ENCODE measurements around the gene OR52N2. TPM values are rescaled to one million over a fixed set of nuclear protein-coding genes. Genes with fewer than 3 reads are reported as not detected.

The OR52N2 gene
- total RNA-seq, 1 donor from 2014 or later: not detected

- DNase-seq (ENCODE audit: low spot score): no peak
- H3K4me3 Mint-ChIP-seq (ENCODE audit: unreplicated experiment): no peak overlapping the region
- peaks cover 6% of the 10 kb centered on the region for H3K9me3 Mint-ChIP-seq (ENCODE audit: low read depth)
- no peaks in the 10 kb centered on the region for H3K27me3 Mint-ChIP-seq (ENCODE audit: low read depth)
- TF ChIP-seq, protein P1, sequence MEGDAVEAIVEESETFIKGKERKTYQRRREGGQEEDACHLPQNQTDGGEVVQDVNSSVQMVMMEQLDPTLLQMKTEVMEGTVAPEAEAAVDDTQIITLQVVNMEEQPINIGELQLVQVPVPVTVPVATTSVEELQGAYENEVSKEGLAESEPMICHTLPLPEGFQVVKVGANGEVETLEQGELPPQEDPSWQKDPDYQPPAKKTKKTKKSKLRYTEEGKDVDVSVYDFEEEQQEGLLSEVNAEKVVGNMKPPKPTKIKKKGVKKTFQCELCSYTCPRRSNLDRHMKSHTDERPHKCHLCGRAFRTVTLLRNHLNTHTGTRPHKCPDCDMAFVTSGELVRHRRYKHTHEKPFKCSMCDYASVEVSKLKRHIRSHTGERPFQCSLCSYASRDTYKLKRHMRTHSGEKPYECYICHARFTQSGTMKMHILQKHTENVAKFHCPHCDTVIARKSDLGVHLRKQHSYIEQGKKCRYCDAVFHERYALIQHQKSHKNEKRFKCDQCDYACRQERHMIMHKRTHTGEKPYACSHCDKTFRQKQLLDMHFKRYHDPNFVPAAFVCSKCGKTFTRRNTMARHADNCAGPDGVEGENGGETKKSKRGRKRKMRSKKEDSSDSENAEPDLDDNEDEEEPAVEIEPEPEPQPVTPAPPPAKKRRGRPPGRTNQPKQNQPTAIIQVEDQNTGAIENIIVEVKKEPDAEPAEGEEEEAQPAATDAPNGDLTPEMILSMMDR (IDR thresholded peaks at IDR 0.05): no peak
- H3K36me3 Mint-ChIP-seq (ENCODE audit: low read depth): no peaks in the 10 kb centered on the region
- no peak overlapping the region for H3K27ac Mint-ChIP-seq (ENCODE audit: unreplicated experiment)
- no peaks in the 10 kb centered on the region for H3K4me1 Mint-ChIP-seq (ENCODE audit: low read depth)
These were observed 38.0 kb downstream of the OR52N2 start for GRCh38 chr11:5846701-5847100.

- Mint-ChIP-seq H3K27me3 (ENCODE audit: low read depth) (no peaks in the 10 kb centered on the region), H3K36me3 (ENCODE audit: low read depth) (no peaks in the 10 kb centered on the region), H3K9me3 (ENCODE audit: low read depth) (peaks cover 11% of the 10 kb centered on the region), H3K4me1 (ENCODE audit: low read depth) (no peaks in the 10 kb centered on the region), H3K27ac (ENCODE audit: unreplicated experiment) (no peak overlapping the region), H3K4me3 (ENCODE audit: unreplicated experiment) (no peak overlapping the region)
- TF ChIP-seq, protein P1 (IDR thresholded peaks at IDR 0.05): no peak
- no peak for DNase-seq (ENCODE audit: low spot score)
These were observed 39.0 kb downstream of the OR52N2 start for GRCh38 chr11:5847711-5848110.

GRCh38 chr11:5851002-5851401, 42.3 kb downstream of the OR52N2 start:
- H3K4me3 Mint-ChIP-seq (ENCODE audit: unreplicated experiment): no peak overlapping the region
- no peak for DNase-seq (ENCODE audit: low spot score)
- H3K4me1 Mint-ChIP-seq (ENCODE audit: low read depth): no peaks in the 10 kb centered on the region
- peaks cover 22% of the 10 kb centered on the region for H3K9me3 Mint-ChIP-seq (ENCODE audit: low read depth)
- H3K27ac Mint-ChIP-seq (ENCODE audit: unreplicated experiment): no peak overlapping the region
- TF ChIP-seq, protein P1 (IDR thresholded peaks at IDR 0.05): no peak
- no peaks in the 10 kb centered on the region for H3K36me3 Mint-ChIP-seq (ENCODE audit: low read depth)
- no peaks in the 10 kb centered on the region for H3K27me3 Mint-ChIP-seq (ENCODE audit: low read depth)

- Mint-ChIP-seq H3K4me3 (ENCODE audit: unreplicated experiment) (no peak within 1 kb of the TSS), H3K27me3 (ENCODE audit: low read depth) (peaks cover 4% of the 10 kb centered on the region), H3K9me3 (ENCODE audit: low read depth) (peaks cover 11% of the 10 kb centered on the region), H3K36me3 (ENCODE audit: low read depth) (no peaks in the 10 kb centered on the region), H3K4me1 (ENCODE audit: low read depth) (no peaks in the 10 kb centered on the region), H3K27ac (ENCODE audit: unreplicated experiment) (no peak within 1 kb of the TSS)
- TF ChIP-seq, protein P1 (IDR thresholded peaks at IDR 0.05): no peak
- DNase-seq (ENCODE audit: low spot score): no peak
These were observed 48.9 kb downstream of the OR52N2 start, which contains the start of gene OR52E8 for GRCh38 chr11:5857590-5857989. Gene OR52E8, minus strand, starts transcription at chr11:5857690. Its CDS starts 0 bp downstream, at chr11:5857690.

- Mint-ChIP-seq H3K27me3 (ENCODE audit: low read depth) (peaks cover 2% of the 10 kb centered on the region), H3K9me3 (ENCODE audit: low read depth) (peaks cover 11% of the 10 kb centered on the region), H3K4me3 (ENCODE audit: unreplicated experiment) (no peak overlapping the region), H3K27ac (ENCODE audit: unreplicated experiment) (no peak overlapping the region), H3K4me1 (ENCODE audit: low read depth) (no peaks in the 10 kb centered on the region), H3K36me3 (ENCODE audit: low read depth) (no peaks in the 10 kb centered on the region)
- no peak for DNase-seq (ENCODE audit: low spot score)
- TF ChIP-seq, protein P1 (IDR thresholded peaks at IDR 0.05): no peak
These were observed 57.1 kb downstream of the OR52N2 start for GRCh38 chr11:5865826-5866225.

Other genes with a start within 250 kb of the OR52N2 start
- not detected in 3 replicates for gene OR52B6, start 228.0 kb upstream of the OR52N2 start, total RNA-seq
- gene TRIM6, start 212.3 kb upstream of the OR52N2 start, total RNA-seq: 1.5 to 2.3 TPM (median 2.1 TPM) in 3 replicates
- 1.6 to 4.0 TPM (median 2.1 TPM) in 3 replicates for gene TRIM34, start 183.9 kb upstream of the OR52N2 start, total RNA-seq
- 31.0 to 36.2 TPM (median 34.1 TPM) in 3 replicates for gene TRIM5, start 123.8 kb upstream of the OR52N2 start, total RNA-seq
- 85.9 to 108 TPM (median 94.7 TPM) in 3 replicates for gene TRIM22, start 119.1 kb upstream of the OR52N2 start, total RNA-seq
- not detected in 3 replicates for gene OR56B1, start 72.5 kb upstream of the OR52N2 start, total RNA-seq
- not detected in 3 replicates for gene OR52N4, start 54.7 kb upstream of the OR52N2 start, total RNA-seq
- not detected in 3 replicates for gene OR52N5, start 25.6 kb upstream of the OR52N2 start, total RNA-seq
- gene OR52N1, start 17.7 kb upstream of the OR52N2 start, total RNA-seq: not detected in 3 replicates
- not detected in 3 replicates for gene OR52E6, start 33.0 kb downstream of the OR52N2 start, total RNA-seq
- gene OR52E8, start 48.8 kb downstream of the OR52N2 start, total RNA-seq: not detected in 3 replicates
- gene OR52E4, start 71.7 kb downstream of the OR52N2 start, total RNA-seq: not detected in 3 replicates
- gene OR52E5, start 84.3 kb downstream of the OR52N2 start, total RNA-seq: not detected in 3 replicates
- gene OR56A3, start 133.3 kb downstream of the OR52N2 start, total RNA-seq: not detected in 3 replicates
- gene OR56A5, start 159.6 kb downstream of the OR52N2 start, total RNA-seq: not detected in 3 replicates
- not detected in 3 replicates for gene OR52L1, start 178.1 kb downstream of the OR52N2 start, total RNA-seq
- not detected in 3 replicates for gene OR56A4, start 198.0 kb downstream of the OR52N2 start, total RNA-seq
- gene OR56A1, start 221.8 kb downstream of the OR52N2 start, total RNA-seq: not detected in 3 replicates